CD4-positive, alpha-beta T cell (primary cell): ENCODE measurements around the gene SH2D7. TPM values are rescaled to one million over a fixed set of nuclear protein-coding genes. Genes with fewer than 3 reads are reported as not detected.

ENCODE experiments used
- ATAC-seq: fragments of 200-7000 bp; cut with Tn5 transposase; one replicate; pipeline ENCODE4 v1.10.0; 2022; ENCODE audit warnings: mild to moderate bottlenecking; ENCODE audit not compliant: poor library complexity
- CTCF ChIA-PET: fragments of 350-600 bp; sonication (Branson Sonifier 250); formaldehyde crosslinking; loops from one replicate; lab custom pipeline; 2021; ENCODE audit warnings: antibody characterized with exemption, inconsistent platforms; lab: Charles Lee
- POLR2A ChIA-PET: fragments of 350-600 bp; sonication (Branson Sonifier 250); formaldehyde crosslinking; loops from one replicate; lab custom pipeline; 2021; ENCODE audit warnings: antibody characterized with exemption, inconsistent platforms; lab: Charles Lee
- DNase-seq, 14 experiments: peaks; one replicate each; pipeline ENCODE4 v3.0.0-alpha.2; 2013 to 2020; ENCODE audit warnings: mixed read lengths in 2 of 14
- H3K27ac ChIP-seq, 2 donors: one replicate each; pipeline versions ENCODE4 v1.5.1 to v1.7.0; 2013; ENCODE audit warnings: low read length in 2 of 2, low read depth in 1 of 2, mild to moderate bottlenecking in 1 of 2
- H3K27me3 ChIP-seq, 2 experiments: 1 replicate in 1 of 2; 2 replicates in 1 of 2; pipeline versions ENCODE4 v1.6.1 to v1.7.0; 2013; ENCODE audit warnings: low read length in 2 of 2, control low read depth in 1 of 2, mild to moderate bottlenecking in 1 of 2, moderate library complexity in 1 of 2; ENCODE audit not compliant: insufficient read depth in 2 of 2, control insufficient read depth in 1 of 2
- H3K36me3 ChIP-seq: one replicate; pipeline ENCODE4 v1.6.1; 2013; ENCODE audit warnings: low read length, control low read depth; ENCODE audit not compliant: insufficient read depth
- H3K4me1 ChIP-seq: one replicate; pipeline ENCODE4 v1.6.1; 2013; ENCODE audit warnings: low read length, control low read depth; ENCODE audit not compliant: insufficient read depth
- H3K4me3 ChIP-seq: one replicate; pipeline ENCODE4 v1.5.1; 2013; ENCODE audit warnings: mild to moderate bottlenecking, low read length, moderate library complexity
- H3K9me3 ChIP-seq, 2 experiments: 1 replicate in 1 of 2; 2 replicates in 1 of 2; pipeline versions ENCODE4 v1.6.1 to v1.7.0; 2013; ENCODE audit warnings: low read length in 2 of 2, mild to moderate bottlenecking in 2 of 2, control low read depth in 1 of 2, moderate library complexity in 1 of 2; ENCODE audit not compliant: control insufficient read depth in 1 of 2, insufficient read depth in 1 of 2
- H3K27ac Mint-ChIP-seq: one replicate; pipeline ENCODE4 v1.8.0; 2020; ENCODE audit warnings: mixed read lengths
- H3K27me3 Mint-ChIP-seq: one replicate; pipeline ENCODE4 v1.8.0; 2021; ENCODE audit warnings: mixed read lengths
- H3K36me3 Mint-ChIP-seq: one replicate; pipeline ENCODE4 v1.8.0; 2021; ENCODE audit warnings: low read depth, mixed read lengths
- H3K4me1 Mint-ChIP-seq: one replicate; pipeline ENCODE4 v1.8.0; 2021; ENCODE audit warnings: low read depth, mixed read lengths
- H3K4me3 Mint-ChIP-seq: one replicate; pipeline ENCODE4 v1.8.0; 2020; ENCODE audit warnings: mild to moderate bottlenecking, mixed read lengths
- H3K9me3 Mint-ChIP-seq: one replicate; pipeline ENCODE4 v1.8.0; 2020; ENCODE audit warnings: mixed read lengths
- CTCF ChIP-seq: fragments of 200-600 bp; IDR thresholded peaks from one replicate; pipeline ENCODE4 v1.8.0; 2022; ENCODE audit warnings: antibody characterized with exemption, mild to moderate bottlenecking
- intact Hi-C, 2 experiments: fragments of 100-400 bp; cut with DNase I in 1 of 2; cut with micrococcal nuclease in 1 of 2; formaldehyde crosslinking; loops; one replicate each; pipeline versions ENCODE4 v1.15.1 to v1.9.0; 2023 to 2025; cut with DNase I, micrococcal nuclease
- total RNA-seq, 174 experiments: library from RNA in 2 of 174; stranded (reverse) in 2 of 174; gene quantifications; one replicate each; pipeline ENCODE4 v1.2.3 and lab custom pipeline; 2021 to 2026

The SH2D7 gene
- total RNA-seq, 2 experiments from 2014 or later = not detected

- Histone ChIP-seq H3K4me1 (peaks cover 89% of the 10 kb centered on the region), H3K27ac (peak overlapping the region; percentile 78 to 83), H3K27me3 (no peaks in the 10 kb centered on the region), H3K9me3 (no peaks in the 10 kb centered on the region), H3K4me3 (peak overlapping the region; percentile 16), H3K36me3 (peaks cover 18% of the 10 kb centered on the region)
- intact Hi-C loops = loop anchor here in 1 of 2 experiments (1.0 to 2.0 kb wide), 2 partner anchors 19 to 27 kb away; partner anchors contain the start of gene TBC1D2B
- Mint-ChIP-seq H3K9me3 (no peaks in the 10 kb centered on the region), H3K27me3 (no peaks in the 10 kb centered on the region), H3K4me3 (peak overlapping the region; percentile 76), H3K27ac (peak overlapping the region; percentile 84), H3K36me3 (peaks cover 19% of the 10 kb centered on the region), H3K4me1 (peaks cover 98% of the 10 kb centered on the region)
- CTCF ChIA-PET = interaction anchor here (1.0 to 6.1 kb wide), 5 partner anchors 10 to 58 kb away, joined by 3 to 37 read pairs (median 22); no protein-coding TSS in a partner anchor
- peak in 8 of 14 experiments; percentile 25 to 79 (median 45) for DNase-seq
- POLR2A ChIA-PET = interaction anchor here (0.5 to 14.1 kb wide), 7 partner anchors 9 to 204 kb away, joined by 3 to 304 read pairs (median 10); partner anchors contain the start of gene TBC1D2B
- ATAC-seq = peak; percentile 47
- TF ChIP-seq CTCF = no peak
Measured at GRCh38 chr15:78049691-78050440, 42.5 kb upstream of the SH2D7 start.

GRCh38 chr15:78050441-78050809 is 41.9 kb upstream of the SH2D7 start:
- intact Hi-C loops = loop anchor here in 1 of 2 experiments (1.0 to 2.0 kb wide), 2 partner anchors 19 to 26 kb away; partner anchors contain the start of gene TBC1D2B
- peaks cover 98% of the 10 kb centered on the region for H3K4me1 Mint-ChIP-seq
- H3K4me1 ChIP-seq = peaks cover 91% of the 10 kb centered on the region
- peak overlapping the region; percentile 76 for H3K4me3 Mint-ChIP-seq
- H3K9me3 ChIP-seq = no peaks in the 10 kb centered on the region
- ATAC-seq (peak; percentile 50), DNase-seq (peak in 3 of 14 experiments; percentile 61 to 74 (median 67))
- H3K27me3 Mint-ChIP-seq = no peaks in the 10 kb centered on the region
- peaks cover 18% of the 10 kb centered on the region for H3K36me3 ChIP-seq
- H3K4me3 ChIP-seq = no peak overlapping the region
- POLR2A ChIA-PET = interaction anchor here (0.5 to 14.1 kb wide), 9 partner anchors 9 to 215 kb away, joined by 3 to 304 read pairs (median 7); partner anchors contain the start of gene TBC1D2B
- peak overlapping the region; percentile 84 for H3K27ac Mint-ChIP-seq
- CTCF ChIA-PET = interaction anchor here (0.7 to 6.1 kb wide), 8 partner anchors 11 to 143 kb away, joined by 3 to 37 read pairs (median 7); partner anchors contain the start of gene TBC1D2B
- no peaks in the 10 kb centered on the region for H3K9me3 Mint-ChIP-seq
- peak overlapping the region; percentile 78 to 83 for H3K27ac ChIP-seq
- TF ChIP-seq CTCF = no peak
- no peaks in the 10 kb centered on the region for H3K27me3 ChIP-seq
- peaks cover 19% of the 10 kb centered on the region for H3K36me3 Mint-ChIP-seq

GRCh38 chr15:78050826-78051225 is 41.5 kb upstream of the SH2D7 start:
- ChIA-PET POLR2A (interaction anchor here (0.8 to 14.1 kb wide), 7 partner anchors 8 to 214 kb away, joined by 3 to 304 read pairs (median 10); partner anchors contain the start of gene TBC1D2B), CTCF (interaction anchor here (0.7 to 6.1 kb wide), 8 partner anchors 11 to 143 kb away, joined by 3 to 37 read pairs (median 7); partner anchors contain the start of gene TBC1D2B)
- Histone ChIP-seq H3K4me1 (peaks cover 93% of the 10 kb centered on the region), H3K9me3 (no peaks in the 10 kb centered on the region), H3K27ac (peak overlapping the region; percentile 78 to 83), H3K4me3 (no peak overlapping the region), H3K27me3 (no peaks in the 10 kb centered on the region), H3K36me3 (peaks cover 18% of the 10 kb centered on the region)
- intact Hi-C loops = loop anchor here in 1 of 2 experiments (1.0 to 2.0 kb wide), 2 partner anchors 18 to 26 kb away; partner anchors contain the start of gene TBC1D2B
- Mint-ChIP-seq H3K27me3 (no peaks in the 10 kb centered on the region), H3K36me3 (peaks cover 19% of the 10 kb centered on the region), H3K9me3 (no peaks in the 10 kb centered on the region), H3K27ac (peak overlapping the region; percentile 84), H3K4me1 (peaks cover 99% of the 10 kb centered on the region), H3K4me3 (no peak overlapping the region)
- ATAC-seq (no peak), DNase-seq (peak in 1 of 14 experiments; percentile 23)
- no peak for TF ChIP-seq CTCF
